NCI-H748 (cell line): ENCODE data around the gene TNN.

Experiments used
- DNase-seq: peaks from one replicate; lab custom pipeline; 2025; ENCODE audit not compliant: unreplicated experiment; lab: John Stamatoyannopoulos, UW

TNN gene

DNA sequence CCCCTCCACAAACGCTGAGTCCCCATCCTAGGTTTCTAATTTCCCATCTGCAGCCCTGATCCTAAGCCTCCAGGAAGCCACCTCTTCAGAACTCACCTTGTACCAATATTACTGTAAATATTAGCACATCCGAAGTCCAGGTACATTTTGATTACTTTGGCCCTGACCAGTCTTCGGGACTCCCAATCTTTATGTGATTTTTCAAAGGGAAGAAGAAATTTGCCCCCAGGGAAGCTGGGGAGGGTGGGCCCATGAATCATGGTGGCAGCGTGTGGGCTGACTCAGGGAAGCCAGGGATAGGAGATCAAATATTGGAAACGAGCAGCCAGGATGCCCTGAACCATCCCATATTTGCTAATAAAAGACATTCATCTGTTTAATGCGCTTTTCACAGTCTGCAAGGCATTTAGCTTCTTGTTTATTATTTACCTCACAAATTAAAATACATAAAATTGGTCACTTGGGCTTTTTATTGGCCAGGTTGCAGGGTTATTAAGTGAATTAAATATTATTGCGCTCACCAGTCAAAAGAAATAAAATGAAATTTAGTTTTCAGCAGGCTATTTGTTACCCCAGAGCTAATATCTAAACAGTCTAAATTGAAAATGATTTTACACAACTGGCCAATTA lies 78.4 kb downstream of the TNN start:
- no peak for DNase-seq

GRCh38 chr1:175146529-175147213 lies 79.0 kb downstream of the TNN start:
- peak; percentile 48 for DNase-seq

DNA sequence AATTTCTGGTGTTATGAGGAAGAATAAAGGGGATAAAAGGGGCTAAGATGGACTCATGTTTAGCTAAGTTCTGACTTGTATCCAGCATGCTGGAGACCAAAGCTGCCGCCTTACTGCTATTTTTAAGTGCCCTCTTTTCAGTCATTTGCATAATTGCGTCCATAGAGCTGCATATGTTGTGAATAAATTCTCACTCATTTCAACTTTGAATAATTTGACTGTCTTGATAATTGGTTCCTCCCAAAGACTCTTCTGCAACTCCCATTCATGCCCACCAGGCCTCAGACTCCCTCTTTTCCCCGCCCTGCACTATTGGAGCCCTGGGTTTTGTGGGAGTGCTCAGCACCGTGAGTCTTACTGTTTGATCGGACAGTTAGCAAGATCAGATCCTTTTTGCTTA lies 79.9 kb downstream of the TNN start:
- no peak for DNase-seq

GRCh38 chr1:175148068-175148467 lies 80.4 kb downstream of the TNN start:
- no peak for DNase-seq

- no peak for DNase-seq
Measured at GRCh38 chr1:175150596-175151319, 83.1 kb downstream of the TNN start.

GRCh38 chr1:175152006-175152652 lies 84.5 kb downstream of the TNN start:
- DNase-seq: peak; percentile 26

- peak; percentile 50 for DNase-seq
Measured at GRCh38 chr1:175154629-175155472, 87.2 kb downstream of the TNN start.

GRCh38 chr1:175155473-175155856 lies 87.8 kb downstream of the TNN start:
- DNase-seq: no peak

DNA sequence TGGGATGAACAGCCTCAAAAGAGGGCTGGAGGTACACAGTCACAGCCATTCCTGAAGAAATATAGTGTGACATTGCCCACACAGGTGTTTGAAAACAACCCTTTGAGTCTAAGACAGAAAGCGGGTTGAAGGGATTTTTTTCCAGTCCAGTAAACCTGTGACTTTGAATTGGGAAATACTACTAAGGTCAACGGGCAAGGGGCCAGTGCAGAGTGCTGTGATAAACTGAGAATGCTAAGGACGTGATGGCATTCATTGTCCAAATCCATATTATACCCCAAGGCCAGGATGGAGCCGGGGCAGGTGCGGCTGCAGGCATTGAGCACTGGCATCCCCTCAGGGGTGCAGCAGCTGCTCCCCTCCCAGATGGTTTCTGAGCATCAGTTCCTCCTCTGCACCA lies 88.3 kb downstream of the TNN start:
- DNase-seq: no peak

DNA sequence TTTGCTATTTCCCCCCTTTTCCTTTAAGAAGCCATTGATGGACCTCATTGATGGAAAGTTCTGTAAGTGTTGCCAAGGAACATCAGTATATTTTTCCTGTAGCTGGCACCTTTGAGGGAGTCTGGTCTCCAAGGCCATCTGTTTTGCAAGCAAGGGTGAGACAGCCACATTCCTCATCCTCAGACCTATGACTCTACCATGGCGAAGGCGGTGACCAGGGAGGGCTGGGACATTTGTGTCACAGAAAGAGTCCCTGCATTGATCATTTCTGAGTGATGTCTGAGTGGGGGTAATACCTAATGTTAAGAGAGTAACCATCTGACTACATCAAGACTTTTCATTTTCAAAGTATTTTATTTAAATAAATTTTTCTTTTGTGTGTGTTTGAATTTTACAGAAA lies 89.6 kb downstream of the TNN start:
- no peak for DNase-seq

DNA sequence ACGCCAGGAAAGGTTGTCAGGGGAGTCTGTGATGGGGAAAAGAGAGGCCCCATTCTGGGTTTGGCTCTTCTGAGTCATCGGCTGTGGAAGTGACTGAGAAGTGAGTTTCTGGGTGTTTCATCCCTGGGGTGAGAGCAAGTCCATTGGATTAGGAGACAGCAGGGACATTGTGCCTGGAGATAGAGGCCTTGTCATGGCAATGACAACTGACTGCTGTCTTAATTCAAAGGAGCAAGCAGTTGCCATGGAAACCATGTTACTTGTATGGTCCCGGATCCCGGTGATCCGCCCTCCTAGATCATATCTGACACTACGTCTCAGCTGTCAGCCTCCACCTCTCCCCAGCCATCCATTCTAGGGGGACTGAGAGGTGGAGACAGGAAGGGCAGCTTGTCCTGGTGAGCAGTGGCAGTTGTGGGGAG lies 90.5 kb downstream of the TNN start:
- peak; percentile 16 for DNase-seq

DNA sequence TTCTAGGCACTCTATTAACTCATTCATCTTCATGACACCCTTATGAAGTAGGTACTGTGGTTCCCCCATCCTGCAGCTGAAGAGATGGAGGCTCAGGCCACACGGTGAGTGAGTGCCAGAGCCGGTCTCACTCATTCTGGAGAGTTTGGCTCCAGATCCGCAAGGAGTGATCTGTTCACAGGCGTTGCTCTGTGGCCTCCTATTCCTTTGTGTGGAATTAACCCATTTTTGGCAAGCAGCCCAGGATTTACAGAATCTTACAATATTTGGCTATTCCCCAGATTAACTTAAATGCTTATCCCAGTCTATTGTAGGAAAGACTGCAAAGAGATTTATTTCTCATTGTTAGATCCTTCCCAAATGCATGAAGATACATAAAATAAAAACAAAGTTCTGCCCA lies 95.3 kb downstream of the TNN start:
- DNase-seq: no peak

DNA sequence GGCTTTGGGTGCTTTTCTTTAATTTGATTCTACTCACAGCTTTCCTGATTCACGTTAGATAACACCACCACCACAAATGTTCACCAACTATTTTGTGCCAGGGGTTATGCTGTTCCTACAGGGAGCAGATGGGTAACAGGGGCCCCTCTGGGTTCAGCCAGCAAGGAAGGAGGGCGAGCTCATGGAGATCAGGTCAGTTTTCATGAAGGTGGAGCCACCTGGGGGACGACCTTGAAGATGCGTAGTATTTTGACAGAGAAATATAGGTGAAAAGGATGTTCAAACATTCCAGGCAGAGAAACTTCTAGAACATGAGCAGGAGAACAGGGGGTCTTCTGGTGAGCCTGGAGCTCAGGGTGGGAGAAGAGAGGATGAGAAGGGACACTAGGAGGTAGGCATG lies 96.1 kb downstream of the TNN start:
- no peak for DNase-seq

DNA sequence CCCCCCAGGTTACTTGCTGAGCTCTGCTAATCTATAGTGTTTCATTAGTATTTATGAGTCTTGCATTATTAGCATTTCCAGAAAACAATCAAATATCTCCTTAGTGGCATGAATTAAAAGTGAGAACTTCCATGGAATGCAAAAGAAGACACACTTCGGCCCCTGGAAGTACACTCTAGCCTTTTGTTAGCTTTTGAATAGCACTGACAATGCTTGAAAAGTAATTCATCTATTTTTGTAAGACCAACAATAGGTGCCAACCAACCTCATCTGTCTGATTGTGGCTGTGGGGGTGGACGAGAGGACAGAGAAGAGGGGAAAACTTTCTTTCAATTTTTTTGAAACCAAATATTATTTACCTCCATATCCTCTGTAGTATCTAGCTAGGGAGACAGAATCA lies 97.1 kb downstream of the TNN start:
- DNase-seq: no peak

GRCh38 chr1:175166746-175167145 lies 99.1 kb downstream of the TNN start:
- DNase-seq: no peak

DNA sequence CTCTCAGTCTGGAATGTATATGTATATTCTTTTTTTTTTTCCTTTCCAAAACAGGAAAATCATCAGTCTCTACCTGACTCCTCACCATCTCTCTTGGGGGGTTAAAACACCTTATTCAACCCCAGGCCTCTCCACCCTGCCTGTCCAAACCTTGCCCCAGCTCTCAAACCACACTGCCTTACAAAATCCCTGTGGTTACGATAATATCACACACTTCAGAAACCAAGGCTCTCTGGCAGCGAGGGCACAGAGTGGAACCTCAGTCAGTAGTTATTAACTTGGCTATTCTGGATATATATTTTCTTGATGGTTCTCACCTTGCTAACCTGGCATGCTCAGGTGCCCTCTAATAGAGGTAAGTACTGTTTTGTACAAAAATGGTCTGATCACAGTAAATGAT lies 100.2 kb downstream of the TNN start:
- no peak for DNase-seq

- no peak for DNase-seq
Measured at GRCh38 chr1:175168782-175169181, 101.1 kb downstream of the TNN start.

GRCh38 chr1:175169286-175170018 lies 101.8 kb downstream of the TNN start:
- peak; percentile 63 for DNase-seq

- no peak for DNase-seq
Measured at GRCh38 chr1:175171036-175171913, 103.6 kb downstream of the TNN start.
